NCI-H2081 (cell line): ENCODE results near the gene UMPS.

ENCODE experiments used
- DNase-seq, 2 experiments: peaks; one replicate each; lab custom pipeline; 2025; lab: John Stamatoyannopoulos, UW

UMPS gene

GRCh38 chr3:124730129-124730940 lies at the start of gene UMPS:
TSS of gene UMPS (plus strand) at chr3:124730452. CDS start at chr3:124730472, 20 bp downstream.
- DNase-seq: peak; percentile 95

DNA sequence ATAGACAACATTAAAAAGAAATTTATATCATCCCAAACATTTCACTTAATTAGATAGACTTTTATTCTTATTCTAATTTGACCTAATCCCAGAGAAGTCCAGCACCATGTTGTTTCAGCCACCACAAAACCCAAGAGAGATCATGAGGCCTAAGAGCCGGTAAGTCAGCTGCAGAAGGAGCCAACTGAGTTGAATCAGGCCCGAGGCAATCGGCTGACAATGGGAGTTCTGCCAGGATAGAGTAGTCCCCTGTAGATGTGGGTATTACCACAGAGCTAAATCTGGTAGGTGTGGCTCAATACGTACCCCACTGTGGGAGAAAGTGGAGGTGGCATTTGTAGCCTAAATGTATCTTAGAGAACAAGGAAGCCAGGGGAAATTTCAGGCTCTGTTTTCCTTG lies 49.7 kb upstream of the UMPS start:
- no peak for DNase-seq

DNA sequence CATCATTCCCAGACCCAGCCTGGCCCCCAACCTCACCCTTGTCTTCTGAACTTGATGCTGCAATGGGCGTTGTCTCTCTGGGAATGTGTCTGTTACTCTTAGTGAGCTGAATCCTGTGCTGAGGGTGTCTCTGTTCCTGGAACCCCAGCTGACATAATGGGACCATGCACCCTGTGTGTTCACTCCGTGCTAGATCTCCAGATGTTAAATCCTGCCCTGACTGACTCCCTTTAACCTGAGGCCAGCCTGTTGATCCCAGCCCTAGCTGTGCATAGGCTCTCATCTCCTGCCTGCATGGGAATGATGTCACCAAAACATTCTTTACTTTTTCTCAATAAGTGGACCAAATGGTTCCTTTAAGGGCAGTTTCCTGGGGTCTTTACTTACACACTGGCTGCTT lies 48.0 kb upstream of the UMPS start:
- no peak for DNase-seq

DNA sequence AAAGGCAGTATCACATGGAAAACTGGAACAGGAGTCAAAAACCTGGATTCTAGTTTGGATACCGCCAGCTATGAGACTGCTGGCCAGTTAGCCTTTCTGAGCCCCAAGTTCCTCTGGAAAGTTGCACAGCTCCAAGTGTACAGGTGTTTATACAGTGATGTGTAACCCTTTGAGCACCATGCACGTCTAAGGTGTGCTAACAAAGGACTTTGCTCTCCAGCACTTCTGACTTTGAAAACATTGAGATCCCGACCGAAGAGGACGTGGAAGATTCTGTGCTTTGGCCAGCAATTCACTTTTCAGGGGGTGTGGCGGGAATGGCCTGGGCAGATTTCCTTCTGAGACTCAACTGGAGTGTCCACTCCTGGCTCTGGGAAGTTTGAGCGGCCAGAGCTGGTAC lies 45.8 kb upstream of the UMPS start:
- no peak for DNase-seq

GRCh38 chr3:124685067-124685466 lies 45.2 kb upstream of the UMPS start:
- no peak for DNase-seq

DNA sequence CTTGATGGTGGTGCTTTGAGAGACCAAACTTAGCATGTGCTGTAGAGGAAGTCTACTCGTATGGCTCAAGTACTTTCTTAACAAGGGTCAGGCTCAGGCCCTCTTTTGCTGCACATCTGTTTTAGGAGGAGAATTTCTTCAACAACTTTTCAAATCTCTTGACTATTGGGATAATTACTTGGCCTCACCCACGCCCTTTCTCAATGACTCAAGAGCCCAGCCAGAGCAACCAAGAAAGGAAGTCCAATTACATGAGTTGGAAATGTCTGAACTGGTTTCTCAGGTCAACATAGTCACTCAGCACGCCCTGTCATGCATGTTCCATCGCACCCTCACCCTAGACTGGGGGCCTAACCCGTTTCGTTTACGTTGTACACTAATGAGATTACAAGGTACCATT lies 44.8 kb upstream of the UMPS start:
- DNase-seq: no peak

DNA sequence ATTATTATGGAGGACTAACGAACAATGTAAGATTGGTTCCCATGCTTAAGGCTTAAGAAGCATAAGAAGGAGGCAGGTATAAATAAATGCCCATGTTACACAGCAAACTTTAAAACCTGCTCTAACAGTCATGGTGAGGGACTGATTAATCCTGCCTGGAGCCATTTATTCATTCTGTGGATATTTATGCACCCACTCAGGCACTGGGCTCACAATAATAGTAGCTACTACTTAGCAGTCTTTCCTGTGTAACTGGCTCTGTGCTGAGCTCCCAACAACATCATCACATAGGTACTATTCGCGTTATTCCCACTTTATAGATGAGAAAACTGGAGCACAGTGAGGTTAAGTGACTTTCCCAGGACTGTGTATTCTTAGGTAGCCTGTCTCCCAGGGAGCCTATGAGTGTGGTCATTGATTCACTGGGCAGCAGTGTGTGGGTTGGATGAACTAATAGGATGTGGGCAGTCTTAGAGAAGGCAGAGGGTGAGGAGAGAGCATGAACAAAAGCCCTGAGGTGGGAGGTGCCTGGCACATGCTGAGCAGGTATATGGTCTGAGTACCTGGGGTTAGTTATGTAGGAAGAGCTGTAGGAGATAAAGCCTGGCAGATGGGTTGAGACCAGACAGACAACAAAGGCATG lies 44.1 kb upstream of the UMPS start:
- no peak for DNase-seq

DNA sequence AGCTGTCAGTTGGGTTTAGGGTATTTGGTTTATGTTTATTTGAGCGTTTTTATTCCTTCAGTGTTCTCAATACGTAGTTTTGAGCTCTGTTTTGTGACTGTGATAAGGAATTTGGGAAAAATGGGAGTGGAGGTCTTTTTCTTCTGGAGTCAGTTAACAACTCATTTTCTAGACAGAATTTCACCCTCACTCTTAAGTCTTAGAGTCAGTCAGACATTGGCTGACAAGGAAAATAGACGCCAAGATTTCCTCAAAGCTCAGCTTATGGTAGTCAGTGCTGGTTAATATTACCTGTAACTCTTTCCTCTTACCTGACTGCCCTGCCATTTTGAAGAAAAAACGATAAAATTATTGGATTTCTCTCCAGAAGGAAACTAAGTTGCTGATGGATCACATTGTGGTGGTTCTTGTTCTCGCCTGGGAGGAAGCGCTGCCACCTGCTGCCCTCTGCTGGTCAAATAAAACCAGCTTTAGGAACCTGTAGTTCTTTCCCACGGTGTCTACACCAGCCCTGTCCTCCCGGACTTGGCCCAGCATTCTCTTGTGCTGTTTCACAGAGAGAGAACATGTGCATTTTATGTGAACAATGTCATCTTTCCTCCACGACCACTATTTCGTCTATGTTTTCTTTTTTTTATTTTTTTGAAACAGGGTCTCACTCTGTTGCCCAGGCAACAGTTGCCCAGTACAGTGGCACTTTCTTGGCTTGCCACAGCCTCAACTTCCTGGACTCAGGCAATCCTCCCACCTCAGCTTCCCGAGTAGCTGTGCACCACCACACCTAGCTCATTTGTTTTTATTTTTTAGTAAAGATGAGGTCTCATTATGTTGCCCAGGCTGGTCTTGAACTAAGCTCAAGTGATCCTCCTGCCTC lies 41.4 kb upstream of the UMPS start:
- DNase-seq: peak; percentile 84 to 85

- no peak for DNase-seq
Measured at GRCh38 chr3:124691599-124691998, 38.7 kb upstream of the UMPS start.

DNA sequence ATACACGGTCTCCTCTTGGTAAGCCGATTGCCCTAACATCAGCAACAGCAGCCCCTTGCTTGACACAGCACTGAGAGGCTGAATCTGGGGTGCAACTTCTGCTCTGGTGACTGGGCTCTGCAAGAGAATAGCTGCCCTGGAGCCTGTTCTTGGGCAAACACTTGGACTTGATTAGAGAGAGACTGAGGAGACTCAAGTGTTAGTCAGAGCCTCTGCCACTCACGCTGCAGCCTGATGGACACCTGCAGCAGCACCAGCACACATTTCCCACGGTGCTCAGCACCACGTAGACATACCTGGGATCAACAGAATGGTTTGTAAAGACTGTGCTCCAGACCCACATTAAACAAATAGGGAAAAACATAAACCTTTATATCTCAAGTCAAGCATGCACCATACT lies 35.8 kb upstream of the UMPS start:
- DNase-seq: no peak

DNA sequence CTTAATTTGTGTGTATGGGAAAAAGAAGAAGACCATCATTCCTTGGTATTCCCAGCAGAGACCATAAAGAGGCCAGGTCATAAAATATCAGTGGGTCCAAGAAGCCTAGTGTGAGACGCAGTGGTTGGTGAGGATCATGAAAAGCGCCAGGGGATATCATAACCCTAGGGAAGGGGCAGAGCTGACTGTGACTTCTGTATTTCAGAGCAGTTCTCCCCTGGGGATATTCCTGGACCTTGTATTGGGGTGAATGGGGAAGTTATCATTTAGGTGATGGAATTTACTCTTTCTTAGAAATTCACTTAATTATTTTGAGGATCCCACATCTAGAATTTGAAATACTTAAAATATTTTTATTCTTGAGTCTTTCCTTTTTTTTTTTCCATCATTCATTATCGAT lies 34.9 kb upstream of the UMPS start:
- DNase-seq: no peak

- DNase-seq: no peak
Measured at GRCh38 chr3:124696006-124696405, 34.2 kb upstream of the UMPS start.

DNA sequence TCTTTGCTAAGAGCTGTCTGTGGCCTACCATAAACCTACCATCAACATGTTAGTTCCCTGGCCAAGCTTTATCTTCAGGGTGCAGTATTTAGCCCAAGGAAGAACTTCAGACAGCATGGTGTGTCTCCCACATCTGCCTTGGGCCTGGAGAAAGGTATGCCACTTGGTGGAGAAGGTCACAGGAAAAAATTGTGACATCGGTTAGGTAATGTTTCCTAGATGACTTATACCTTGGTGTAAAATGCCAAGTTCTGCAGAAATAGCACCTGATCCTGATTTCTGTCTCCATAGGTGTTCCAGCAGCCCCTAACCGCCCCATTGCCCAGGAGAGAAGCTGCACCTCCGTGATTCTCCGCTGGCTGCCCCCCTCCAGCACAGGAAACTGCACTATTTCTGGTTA lies 33.0 kb upstream of the UMPS start:
- no peak for DNase-seq

- DNase-seq: no peak
Measured at GRCh38 chr3:124698030-124698770, 32.1 kb upstream of the UMPS start.

GRCh38 chr3:124699051-124699450 lies 31.2 kb upstream of the UMPS start:
- DNase-seq: no peak

DNA sequence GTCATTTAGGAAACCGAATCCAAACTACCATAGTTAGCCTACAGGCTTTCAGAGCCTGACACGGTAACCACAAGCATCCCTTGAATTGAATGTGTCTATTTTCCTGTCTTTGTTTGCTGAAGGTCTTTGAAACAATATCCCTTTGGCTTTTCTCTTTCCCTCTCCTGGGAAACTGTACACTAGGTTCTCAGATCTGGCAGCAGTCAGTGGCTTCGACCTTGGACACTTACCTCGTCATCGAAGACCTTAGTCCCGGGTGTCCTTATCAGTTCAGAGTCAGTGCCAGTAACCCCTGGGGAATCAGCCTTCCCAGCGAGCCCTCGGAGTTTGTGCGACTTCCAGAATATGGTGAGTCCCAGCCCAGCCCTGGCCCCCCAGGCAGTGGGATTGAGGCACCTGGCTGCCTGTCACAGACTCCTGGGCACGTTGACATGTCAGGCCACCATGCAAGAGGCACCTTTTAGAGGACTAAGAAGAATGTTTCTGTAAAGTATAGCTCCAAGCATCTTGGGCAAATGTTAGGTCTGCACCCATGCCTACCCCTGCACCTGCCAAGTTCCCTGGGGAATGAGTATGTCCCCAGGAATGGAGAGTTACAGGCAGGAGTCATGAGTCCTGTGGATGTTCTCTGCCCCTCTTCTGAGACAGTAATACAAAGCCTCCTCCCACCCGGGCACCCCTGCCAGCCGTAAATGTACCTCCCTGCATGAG lies 30.4 kb upstream of the UMPS start:
- no peak for DNase-seq

GRCh38 chr3:124700880-124701684 lies 29.2 kb upstream of the UMPS start:
- no peak for DNase-seq

- no peak for DNase-seq
Measured at GRCh38 chr3:124701687-124702086, 28.6 kb upstream of the UMPS start.

GRCh38 chr3:124702950-124703349 lies 27.3 kb upstream of the UMPS start:
- no peak for DNase-seq

- no peak for DNase-seq
Measured at GRCh38 chr3:124705552-124705951, 24.7 kb upstream of the UMPS start.
